H1 (cell line): Measurements from ENCODE around the gene DCBLD2.

Experiments used
- CTCF ChIP-seq, 3 experiments: IDR thresholded peaks; 1 replicate in 2 of 3; 2 replicates in 1 of 3; pipeline versions ENCODE4 v1.5.1 to v1.6.1; 2011; ENCODE audit warnings: low read length in 3 of 3, mild to moderate bottlenecking in 3 of 3, inconsistent platforms in 2 of 3, low read depth in 1 of 3, moderate library complexity in 1 of 3; ENCODE audit not compliant: insufficient read depth in 1 of 3; ENCODE audit errors: control extremely low read depth in 1 of 3
- KDM1A ChIP-seq: fragments of 200-600, 300-600 bp; sonication (generic); IDR thresholded peaks from 2 replicates; pipeline ENCODE4 v1.7.1; 2016; ENCODE audit warnings: mild to moderate bottlenecking, low read length, borderline replicate concordance
- MAX ChIP-seq: IDR thresholded peaks from 2 replicates; pipeline ENCODE4 v1.6.1; 2012; ENCODE audit warnings: inconsistent platforms
- SP1 ChIP-seq: IDR thresholded peaks from 2 replicates; pipeline ENCODE4 v1.6.1; 2011; ENCODE audit warnings: low read depth, low read length

GRCh38 chr3:98817547-98818041, 83.9 kb downstream of the DCBLD2 start:
- TF ChIP-seq SP1 (no peak), KDM1A (no peak), CTCF (IDR thresholded peaks at IDR 0.05; ENCODE audit: control extremely low read depth in 1 of 3, insufficient read depth in 1 of 3, low read depth in 1 of 3, low read length in 3 of 3) (peak in 2 of 3 experiments; percentile 22 to 60; a peak in 2 of 4 replicates), MAX (no peak)
